ENCODE measurements around the gene DNAAF3. TPM values are rescaled to one million over a fixed set of nuclear protein-coding genes. Genes with fewer than 3 reads are reported as not detected.
A peak's percentile ranks its signal among the peaks of the same experiment; 100 is the strongest.
"Not testable (repeated sequence)": the region's sequence is repeated elsewhere in the genome, so short reads cannot be mapped to it uniquely, and the experiment has no call there.

DNAAF3 gene
- total RNA-seq, 4 donors from 2014 or later, result 0.39 TPM; not detected in 3

DNA sequence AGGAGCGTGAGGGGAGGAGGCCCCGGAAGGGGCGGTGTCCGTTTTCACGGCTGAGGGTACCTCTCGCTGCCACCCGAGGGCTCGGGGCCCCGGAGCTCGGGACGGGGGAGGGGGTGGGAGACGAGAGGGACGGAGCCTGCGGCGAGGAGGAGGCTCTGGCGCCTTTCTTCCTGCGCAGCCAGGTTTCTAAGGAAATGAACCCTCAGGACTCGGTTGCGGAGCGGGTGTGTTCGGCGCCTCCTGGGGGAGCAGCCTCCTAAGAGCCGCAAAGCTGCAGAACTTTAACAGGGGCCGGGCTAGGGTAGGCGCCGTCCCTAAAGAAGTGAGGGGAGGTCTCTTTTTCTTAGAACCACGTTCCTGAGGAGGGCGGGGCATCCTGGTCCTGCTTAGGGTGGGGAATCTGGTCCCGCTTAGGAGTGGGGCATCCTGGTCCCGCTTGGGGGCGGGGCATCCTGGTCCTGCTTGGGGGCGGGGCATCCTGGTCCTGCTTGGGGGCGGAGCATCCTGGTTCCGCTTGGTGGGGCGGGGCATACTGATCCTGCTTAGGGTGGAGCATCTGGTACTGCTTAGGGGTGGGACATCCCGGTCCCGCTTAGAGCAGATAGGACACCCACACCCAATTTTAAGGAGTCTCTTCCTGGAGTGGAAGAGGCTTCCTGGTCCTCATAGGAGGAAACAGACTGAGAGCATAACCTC is 7.4 kb upstream of the DNAAF3 start:
- TF ChIP-seq, protein P1, sequence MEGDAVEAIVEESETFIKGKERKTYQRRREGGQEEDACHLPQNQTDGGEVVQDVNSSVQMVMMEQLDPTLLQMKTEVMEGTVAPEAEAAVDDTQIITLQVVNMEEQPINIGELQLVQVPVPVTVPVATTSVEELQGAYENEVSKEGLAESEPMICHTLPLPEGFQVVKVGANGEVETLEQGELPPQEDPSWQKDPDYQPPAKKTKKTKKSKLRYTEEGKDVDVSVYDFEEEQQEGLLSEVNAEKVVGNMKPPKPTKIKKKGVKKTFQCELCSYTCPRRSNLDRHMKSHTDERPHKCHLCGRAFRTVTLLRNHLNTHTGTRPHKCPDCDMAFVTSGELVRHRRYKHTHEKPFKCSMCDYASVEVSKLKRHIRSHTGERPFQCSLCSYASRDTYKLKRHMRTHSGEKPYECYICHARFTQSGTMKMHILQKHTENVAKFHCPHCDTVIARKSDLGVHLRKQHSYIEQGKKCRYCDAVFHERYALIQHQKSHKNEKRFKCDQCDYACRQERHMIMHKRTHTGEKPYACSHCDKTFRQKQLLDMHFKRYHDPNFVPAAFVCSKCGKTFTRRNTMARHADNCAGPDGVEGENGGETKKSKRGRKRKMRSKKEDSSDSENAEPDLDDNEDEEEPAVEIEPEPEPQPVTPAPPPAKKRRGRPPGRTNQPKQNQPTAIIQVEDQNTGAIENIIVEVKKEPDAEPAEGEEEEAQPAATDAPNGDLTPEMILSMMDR (IDR thresholded peaks at IDR 0.05 in 4 of 5, conservative IDR thresholded peaks at IDR 0.05 in 1 of 5), result no peak
- DNase-seq, result no peak
- peak in 1 of 2 donors; percentile 35 for ATAC-seq
- H3K36me3 ChIP-seq, result no peaks in the 10 kb centered on the region
- no peak overlapping the region for H3K27ac ChIP-seq
- H3K4me3 ChIP-seq, result peak overlapping the region in 3 of 4 donors; percentile 10 to 40 (median 27)
- no peaks in the 10 kb centered on the region for H3K9me3 ChIP-seq
- peaks cover 6 to 7% of the 10 kb centered on the region in 2 donors for H3K4me1 ChIP-seq
- in situ Hi-C loops (cut with MboI; ENCODE audit: low sequenced_read_pairs in 4 of 4) (no loop called here), intact Hi-C loops (cut with DNase I; ENCODE audit: low total_unique reads) (no loop called here)
- peaks cover 97 to 98% (median 97%) of the 10 kb centered on the region in 3 donors for H3K27me3 ChIP-seq

DNA sequence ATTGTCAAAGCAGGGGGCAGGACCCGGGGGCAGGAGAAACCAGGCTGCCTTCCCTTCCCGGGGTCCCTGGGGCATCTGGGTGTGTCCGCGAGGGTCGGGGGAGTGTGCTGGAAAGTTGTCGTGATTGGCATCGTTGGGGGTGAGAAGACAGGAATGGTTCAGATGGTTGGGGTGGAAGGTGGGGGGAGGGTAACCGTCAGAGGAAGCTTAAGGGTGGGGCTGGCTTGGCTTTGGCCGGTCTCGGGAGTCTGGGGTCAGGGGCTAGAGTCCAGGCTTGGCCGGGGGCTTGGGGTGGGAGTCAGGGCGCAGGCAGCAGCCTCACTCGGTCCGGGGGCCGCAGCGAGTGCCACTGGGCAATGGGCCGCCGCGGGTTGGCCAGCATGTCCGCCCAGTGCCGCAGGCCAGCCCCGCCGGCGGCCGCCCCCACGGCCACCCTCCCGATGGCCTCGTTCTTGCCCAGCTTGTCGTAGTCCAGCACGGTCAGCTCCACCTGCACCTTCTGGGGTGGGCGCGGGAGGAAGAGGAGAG is 6.8 kb upstream of the DNAAF3 start:
- Histone ChIP-seq H3K4me1 (peaks cover 3 to 7% of the 10 kb centered on the region in 2 donors), H3K27ac (no peak overlapping the region), H3K9me3 (no peaks in the 10 kb centered on the region), H3K27me3 (peaks cover 96 to 100% (median 100%) of the 10 kb centered on the region in 3 donors), H3K36me3 (no peaks in the 10 kb centered on the region), H3K4me3 (peak overlapping the region in 3 of 4 donors; percentile 10 to 40 (median 27))
- intact Hi-C loops (cut with DNase I; ENCODE audit: low total_unique reads) (no loop called here), in situ Hi-C loops (cut with MboI; ENCODE audit: low sequenced_read_pairs in 4 of 4) (no loop called here)
- TF ChIP-seq POLR2A (IDR thresholded peaks at IDR 0.05), result no peak
- TF ChIP-seq, protein P1 (IDR thresholded peaks at IDR 0.05 in 4 of 5, conservative IDR thresholded peaks at IDR 0.05 in 1 of 5), result no peak
- ATAC-seq (no peak), DNase-seq (no peak)

DNA sequence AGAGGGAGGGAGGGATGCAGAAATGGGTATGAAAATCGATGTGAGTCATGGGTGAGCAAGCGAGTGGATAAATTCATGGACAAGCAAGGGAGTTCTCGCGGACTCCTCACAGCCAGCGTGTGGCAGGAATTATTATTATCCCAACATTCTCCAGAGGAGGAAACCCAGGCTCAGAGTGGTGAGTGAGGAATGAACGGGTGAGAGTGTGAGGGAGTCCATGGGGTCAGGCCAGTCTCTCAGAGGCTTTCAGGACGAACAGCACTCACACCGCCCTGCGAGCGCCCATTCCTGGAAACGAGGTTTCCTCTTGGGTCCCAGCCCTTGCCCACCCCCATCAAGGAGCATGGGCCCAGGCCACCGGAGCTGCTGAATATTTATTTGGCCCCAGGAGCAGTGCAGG is 6.3 kb upstream of the DNAAF3 start:
- intact Hi-C loops (cut with DNase I; ENCODE audit: low total_unique reads), result no loop called here
- TF ChIP-seq POLR2A (IDR thresholded peaks at IDR 0.05), result no peak
- TF ChIP-seq, protein P1 (IDR thresholded peaks at IDR 0.05 in 4 of 5, conservative IDR thresholded peaks at IDR 0.05 in 1 of 5), result no peak
- Histone ChIP-seq H3K4me1 (peaks cover 3 to 7% of the 10 kb centered on the region in 2 donors), H3K4me3 (no peak overlapping the region), H3K36me3 (no peaks in the 10 kb centered on the region), H3K27me3 (peaks cover 93 to 99% (median 99%) of the 10 kb centered on the region in 3 donors), H3K27ac (no peak overlapping the region), H3K9me3 (no peaks in the 10 kb centered on the region)
- DNase-seq (no peak), ATAC-seq (no peak)
- in situ Hi-C loops (cut with MboI; ENCODE audit: low sequenced_read_pairs in 4 of 4), result no loop called here

DNA sequence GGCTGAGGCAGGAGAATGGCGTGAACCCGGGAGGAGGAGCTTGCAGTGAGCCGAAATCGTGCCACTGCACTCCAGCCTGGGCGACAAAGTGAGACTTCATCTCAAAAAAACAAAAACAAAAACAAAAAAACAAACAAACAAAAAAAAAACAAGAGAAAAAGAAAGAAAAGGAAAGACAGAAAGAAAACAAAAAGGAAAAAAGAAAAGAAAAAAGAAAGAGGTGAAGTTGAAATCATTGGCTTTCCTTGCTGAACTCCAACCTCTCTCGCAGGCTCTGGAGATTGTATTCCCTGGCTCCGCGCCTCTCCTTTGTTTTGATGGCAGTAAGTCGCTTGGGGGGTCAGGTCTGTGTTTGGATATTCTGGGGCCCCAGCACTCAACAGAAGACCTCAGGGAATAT is 5.9 kb upstream of the DNAAF3 start:
- H3K9me3 ChIP-seq; ATAC-seq; H3K4me3 ChIP-seq; H3K4me1 ChIP-seq; H3K27ac ChIP-seq; in situ Hi-C loops (cut with MboI; ENCODE audit: low sequenced_read_pairs in 4 of 4); H3K36me3 ChIP-seq; intact Hi-C loops (cut with DNase I; ENCODE audit: low total_unique reads); DNase-seq: not testable (repeated sequence)
- H3K27me3 ChIP-seq, result peaks cover 93 to 99% (median 98%) of the 10 kb centered on the region in 3 donors

DNA sequence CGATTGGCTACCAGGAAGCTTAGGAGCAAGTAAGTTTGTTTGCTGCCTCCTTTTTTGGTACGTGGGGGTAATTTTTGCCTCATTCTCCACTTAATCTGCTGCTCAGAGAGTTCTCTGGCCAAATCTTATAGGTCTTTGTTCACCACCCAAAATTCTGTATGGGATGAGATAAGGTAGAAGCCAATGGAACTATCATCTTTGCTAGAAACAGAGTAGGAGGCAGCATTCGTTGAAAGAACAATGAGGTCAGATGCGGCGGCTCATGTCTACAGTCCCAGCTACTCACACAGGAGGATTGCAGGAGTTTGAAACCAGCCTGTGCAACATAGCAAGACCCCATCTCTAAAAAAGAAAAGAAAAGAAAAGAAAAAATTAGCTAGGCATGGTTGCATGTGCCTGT is 5.0 kb upstream of the DNAAF3 start:
- ATAC-seq (no peak), DNase-seq (no peak)
- peaks cover 7 to 9% of the 10 kb centered on the region in 2 donors for H3K4me1 ChIP-seq
- no peak overlapping the region for H3K4me3 ChIP-seq
- H3K9me3 ChIP-seq, result no peaks in the 10 kb centered on the region
- H3K36me3 ChIP-seq, result no peaks in the 10 kb centered on the region
- in situ Hi-C loops (cut with MboI; ENCODE audit: low sequenced_read_pairs in 4 of 4), result no loop called here
- TF ChIP-seq, protein P1 (IDR thresholded peaks at IDR 0.05 in 4 of 5, conservative IDR thresholded peaks at IDR 0.05 in 1 of 5), result no peak
- no peak for TF ChIP-seq POLR2A (IDR thresholded peaks at IDR 0.05)
- intact Hi-C loops (cut with DNase I; ENCODE audit: low total_unique reads), result no loop called here
- peaks cover 90 to 96% (median 90%) of the 10 kb centered on the region in 3 donors for H3K27me3 ChIP-seq
- H3K27ac ChIP-seq, result no peak overlapping the region

All from gastrocnemius medialis (tissue), 4 donors.